Measurements from ENCODE around the gene INTS1.
A peak's percentile ranks its signal among the peaks of the same experiment; 100 is the strongest.
"Not testable (repeated sequence)": the region's sequence is repeated elsewhere in the genome, so short reads cannot be mapped to it uniquely, and the experiment has no call there.

The INTS1 gene

GRCh38 chr7:1444925-1445322 is 59.3 kb downstream of the INTS1 start:
- DNase-seq: no peak

- DNase-seq: no peak
These were observed 59.8 kb downstream of the INTS1 start for GRCh38 chr7:1444214-1444924.

GRCh38 chr7:1443587-1444200 is 60.5 kb downstream of the INTS1 start:
- DNase-seq: not testable (repeated sequence)

GRCh38 chr7:1442355-1443124 is 61.6 kb downstream of the INTS1 start:
- no peak for DNase-seq

- no peak for DNase-seq
These were observed 62.4 kb downstream of the INTS1 start for GRCh38 chr7:1441615-1442354.

- DNase-seq: no peak
These were observed 63.6 kb downstream of the INTS1 start for GRCh38 chr7:1440620-1441019.

- DNase-seq: no peak
These were observed 64.5 kb downstream of the INTS1 start for GRCh38 chr7:1439373-1440363.

GRCh38 chr7:1438821-1439220 is 65.4 kb downstream of the INTS1 start:
- no peak for DNase-seq

- no peak for DNase-seq
These were observed 66.0 kb downstream of the INTS1 start for GRCh38 chr7:1438208-1438607.

GRCh38 chr7:1437155-1437880 is 66.9 kb downstream of the INTS1 start:
- no peak for DNase-seq

- no peak for DNase-seq
These were observed 67.6 kb downstream of the INTS1 start for GRCh38 chr7:1436608-1437007.

- DNase-seq: no peak
These were observed 69.1 kb downstream of the INTS1 start for GRCh38 chr7:1434891-1435670.

- no peak for DNase-seq
These were observed 69.9 kb downstream of the INTS1 start for GRCh38 chr7:1434165-1434718.

- DNase-seq: no peak
These were observed 70.9 kb downstream of the INTS1 start for GRCh38 chr7:1433128-1433920.

- DNase-seq: peak in 1 of 2 experiments; percentile 15
These were observed 71.6 kb downstream of the INTS1 start for GRCh38 chr7:1432411-1433082.

GRCh38 chr7:1431634-1432380 is 72.4 kb downstream of the INTS1 start:
- no peak for DNase-seq

- DNase-seq: no peak
These were observed 73.0 kb downstream of the INTS1 start for GRCh38 chr7:1431226-1431625.

All from NCI-H187 (cell line).